Measurements from ENCODE around the gene RELN.

The RELN gene

DNA sequence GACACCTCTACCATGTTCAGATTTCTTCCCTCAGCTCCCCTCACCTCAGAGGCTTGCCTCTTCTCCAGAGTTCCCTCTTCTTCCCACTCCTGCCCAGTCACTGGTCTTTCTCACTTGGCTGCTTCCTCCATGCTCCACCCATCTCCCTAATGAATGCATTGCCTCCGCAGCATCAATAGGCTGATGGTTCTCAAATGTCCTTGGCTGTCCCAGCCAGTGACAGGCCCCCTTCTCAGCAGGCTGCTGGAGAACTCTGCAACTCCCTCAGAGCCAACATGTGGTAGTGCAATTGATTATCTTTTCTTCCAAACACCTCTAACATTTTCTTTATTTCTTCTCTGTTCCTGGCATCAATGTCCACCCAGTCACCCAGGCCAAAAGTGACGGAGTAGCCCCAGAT lies 218.2 kb downstream of the RELN start:
- DNase-seq = no peak
- intact Hi-C loops (cut with DNase I) = no loop called here

- intact Hi-C loops (cut with DNase I) = no loop called here
- DNase-seq = no peak
Measured at GRCh38 chr7:103766660-103767059, 222.8 kb downstream of the RELN start.

GRCh38 chr7:103765901-103766300 lies 223.6 kb downstream of the RELN start:
- intact Hi-C loops (cut with DNase I) = no loop called here
- no peak for DNase-seq

DNA sequence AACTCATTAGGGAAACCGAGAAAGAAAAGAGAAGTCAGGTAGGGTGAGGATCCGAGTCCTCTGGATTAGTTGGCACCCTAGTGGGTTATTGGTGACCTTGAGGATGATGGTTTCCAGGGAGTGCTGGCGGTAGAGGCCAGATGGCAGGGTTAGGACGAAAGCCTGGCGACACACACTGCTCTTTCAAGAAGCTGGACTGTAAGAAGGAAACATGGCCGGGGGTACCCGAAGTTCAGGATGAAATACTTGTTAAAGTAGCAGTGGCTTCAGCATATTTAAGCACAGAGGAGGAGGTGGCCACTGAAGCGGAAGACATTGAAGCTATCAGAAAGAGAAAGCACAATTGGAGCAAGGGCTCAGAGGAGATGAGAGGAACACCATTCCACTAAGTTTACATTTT lies 224.6 kb downstream of the RELN start:
- intact Hi-C loops (cut with DNase I) = no loop called here
- no peak for DNase-seq

- intact Hi-C loops (cut with DNase I) = no loop called here
- no peak for DNase-seq
Measured at GRCh38 chr7:103762877-103763276, 226.6 kb downstream of the RELN start.

DNA sequence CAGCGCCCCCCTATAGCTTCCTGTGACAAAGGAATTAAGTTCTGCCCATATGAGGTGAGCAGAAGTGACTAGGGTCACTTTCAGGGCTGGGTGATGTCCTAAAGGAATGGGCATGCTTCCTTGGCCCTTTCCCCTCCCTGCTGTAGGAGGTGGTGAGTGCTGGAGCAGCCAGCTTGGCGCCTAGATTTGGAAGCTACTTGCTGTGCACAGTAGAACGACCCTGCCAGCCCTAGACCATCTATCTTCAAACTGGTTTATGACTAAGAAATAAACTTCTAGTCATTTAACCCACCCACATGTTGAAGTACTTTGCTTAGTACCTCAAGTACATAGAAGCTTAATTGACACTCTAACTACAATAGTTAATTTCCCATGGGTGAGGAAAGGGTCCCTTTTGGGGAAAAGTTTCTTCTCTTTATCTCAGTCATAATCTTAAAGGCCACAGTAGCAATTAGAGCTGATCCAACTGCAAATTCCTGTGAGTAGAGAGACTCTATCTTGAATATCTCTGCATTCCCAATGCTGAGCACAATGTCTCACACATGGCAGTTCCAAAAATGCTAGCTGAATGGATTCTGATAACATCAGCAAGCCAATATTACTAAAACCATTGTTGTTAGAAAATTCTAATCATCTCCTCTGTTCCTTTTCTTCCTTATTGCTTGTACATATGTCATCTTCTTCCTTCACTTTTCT lies 227.2 kb downstream of the RELN start:
- intact Hi-C loops (cut with DNase I) = no loop called here
- no peak for DNase-seq

DNA sequence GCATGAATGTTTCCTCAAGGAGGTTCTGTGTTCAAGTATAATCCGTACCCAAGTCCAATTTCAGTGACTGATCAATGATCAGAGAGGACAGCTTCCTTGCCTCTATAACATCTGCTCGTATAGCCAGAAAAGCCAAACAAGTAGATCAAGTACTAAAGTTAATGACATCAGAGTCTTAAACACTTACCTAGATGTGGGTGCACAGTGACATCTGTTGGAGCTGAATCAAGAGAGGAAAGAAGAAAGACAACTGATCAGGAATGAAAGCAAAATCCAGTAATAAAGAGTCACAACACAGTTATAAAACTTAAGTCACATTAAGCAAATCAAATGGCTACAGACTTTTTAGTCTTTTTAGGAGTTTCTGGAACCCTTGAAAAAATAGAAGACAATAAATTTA lies 236.5 kb downstream of the RELN start:
- no peak for DNase-seq
- intact Hi-C loops (cut with DNase I) = no loop called here

GRCh38 chr7:103751311-103751880 lies 238.1 kb downstream of the RELN start:
- no peak for DNase-seq
- intact Hi-C loops (cut with DNase I) = no loop called here

GRCh38 chr7:103748680-103749079 lies 240.8 kb downstream of the RELN start:
- intact Hi-C loops (cut with DNase I) = no loop called here
- no peak for DNase-seq

DNA sequence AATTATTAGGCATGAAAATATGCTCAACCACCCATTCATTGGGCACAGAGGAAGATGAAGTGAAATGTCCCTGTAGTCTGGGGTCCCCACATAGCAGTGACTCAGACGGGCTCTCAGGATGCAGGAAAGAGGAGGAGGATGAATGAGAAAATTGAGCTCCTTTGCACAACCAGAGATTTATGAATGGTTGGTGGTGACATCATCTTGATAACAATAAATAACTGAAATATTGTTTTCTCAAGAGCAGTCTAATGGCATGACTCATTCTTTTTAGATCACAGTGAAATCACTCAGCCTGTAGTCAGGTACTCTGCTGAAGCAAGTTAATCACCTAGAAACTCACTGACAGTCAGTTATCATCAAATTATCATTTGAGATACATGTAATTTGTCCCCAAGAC lies 254.1 kb downstream of the RELN start:
- intact Hi-C loops (cut with DNase I) = no loop called here
- DNase-seq = no peak

- DNase-seq = no peak
- intact Hi-C loops (cut with DNase I) = no loop called here
Measured at GRCh38 chr7:103731169-103731568, 258.3 kb downstream of the RELN start.

DNA sequence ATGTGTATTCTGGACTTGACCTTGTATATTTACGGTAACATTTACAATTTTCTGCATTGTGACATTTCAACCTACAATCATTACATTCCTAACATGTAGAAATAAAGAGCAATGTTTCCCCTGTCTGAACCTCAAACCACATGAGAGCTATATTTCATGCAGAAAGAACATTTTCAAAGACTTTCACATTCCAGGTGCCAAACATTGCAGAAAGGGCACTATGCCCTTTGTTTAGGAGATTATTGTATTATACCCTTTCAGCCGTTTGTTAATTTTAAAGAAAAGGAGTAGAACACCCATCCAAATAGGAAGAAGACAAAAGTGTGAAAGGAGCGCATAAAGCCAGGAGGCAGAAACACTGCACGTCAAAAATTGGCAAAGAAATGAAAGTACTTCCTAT lies 260.4 kb downstream of the RELN start:
- DNase-seq = no peak
- intact Hi-C loops (cut with DNase I) = no loop called here

DNA sequence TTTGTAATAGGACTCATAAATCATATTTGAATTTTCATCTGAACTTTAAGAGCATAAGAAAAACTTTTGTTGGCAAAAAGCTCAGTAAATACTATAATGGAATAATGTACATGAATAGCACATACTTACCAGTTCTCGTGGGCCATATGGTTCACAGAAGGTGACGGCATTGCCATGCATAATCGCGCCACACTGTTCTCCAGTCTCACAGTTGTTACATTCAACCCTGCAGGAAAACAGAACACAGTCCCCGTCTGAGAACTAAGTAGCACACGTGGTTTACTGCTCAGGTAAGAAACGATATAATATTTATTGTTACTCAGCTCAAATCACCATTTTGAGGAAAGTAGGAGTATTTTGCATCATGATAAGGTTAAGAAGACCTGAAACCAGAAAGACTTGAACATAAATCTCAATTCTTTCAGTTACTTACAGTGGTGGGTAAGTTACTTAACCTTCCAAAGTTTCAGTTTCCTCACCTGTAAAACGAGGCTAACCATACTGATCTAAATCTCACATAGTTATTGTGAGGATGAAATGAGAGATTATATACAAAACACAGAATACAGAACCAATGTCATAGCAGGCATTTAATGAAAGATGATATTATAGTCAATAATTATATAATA lies 261.4 kb downstream of the RELN start:
- intact Hi-C loops (cut with DNase I) = no loop called here
- DNase-seq = no peak

DNA sequence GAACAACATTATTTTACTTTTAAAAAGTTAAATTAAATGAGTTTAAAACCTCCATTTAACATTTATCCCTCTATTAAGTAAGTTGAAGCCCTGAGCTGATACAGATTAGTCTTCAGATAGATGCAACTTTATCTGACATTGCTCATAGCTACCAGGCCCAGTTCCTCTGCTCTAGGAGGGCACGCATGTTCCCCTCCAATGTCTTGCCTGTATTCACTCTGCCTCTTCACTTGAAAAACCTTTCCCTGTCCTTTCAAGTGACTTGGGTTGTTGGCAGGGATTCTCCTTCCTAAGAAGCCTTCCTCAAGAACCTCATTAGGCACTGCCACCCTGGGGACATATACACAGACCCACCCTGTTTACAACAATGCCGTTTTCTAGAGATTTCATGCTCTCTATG lies 270.4 kb downstream of the RELN start:
- no peak for DNase-seq
- intact Hi-C loops (cut with DNase I) = no loop called here

DNA sequence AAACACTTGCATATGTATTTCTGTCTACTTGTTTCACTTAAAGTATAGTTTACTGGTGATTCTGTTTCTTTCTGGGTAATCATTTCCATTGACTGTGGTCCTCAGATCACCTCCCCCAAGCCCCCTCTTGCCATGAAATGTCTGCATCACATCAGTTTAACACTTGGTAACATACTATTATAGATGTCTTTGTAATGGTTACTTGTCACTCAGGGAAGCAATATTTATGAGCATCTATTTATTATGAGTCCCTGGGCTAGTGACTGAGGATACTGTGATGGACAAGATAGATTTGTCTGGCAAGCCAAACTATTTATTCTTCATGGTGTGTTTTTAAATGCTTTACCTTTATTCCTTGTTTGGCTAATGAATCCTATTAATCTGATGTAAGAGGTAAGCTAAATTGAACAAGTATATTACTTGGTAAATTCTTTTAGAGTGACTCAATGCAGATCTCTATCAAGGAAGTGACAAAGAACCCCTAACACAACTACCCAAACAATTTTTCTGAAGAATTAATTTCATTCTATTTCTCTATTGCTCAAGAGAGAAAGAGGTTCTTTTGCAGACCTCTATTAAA lies 270.9 kb downstream of the RELN start:
- intact Hi-C loops (cut with DNase I) = no loop called here
- DNase-seq = no peak

DNA sequence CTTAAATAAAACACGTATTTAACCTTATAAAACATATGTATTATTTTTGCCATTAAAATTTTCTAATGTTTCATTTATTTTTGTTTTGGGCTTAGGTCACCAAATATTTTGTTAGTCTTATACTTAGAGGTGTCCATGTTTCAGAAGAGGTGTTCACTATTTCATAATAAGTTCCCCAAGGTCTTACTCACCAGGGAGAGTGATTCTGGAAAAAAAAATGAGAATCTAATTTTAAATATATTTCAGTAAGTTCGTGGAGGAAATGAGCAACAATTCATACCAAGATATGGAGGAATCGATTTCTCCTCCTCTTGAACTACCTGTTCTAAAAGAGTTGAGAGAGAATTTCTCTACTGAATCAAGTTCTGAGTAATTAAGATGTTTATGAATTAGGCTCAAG lies 271.9 kb downstream of the RELN start:
- intact Hi-C loops (cut with DNase I) = no loop called here
- DNase-seq = no peak

GRCh38 chr7:103715376-103716120 lies 273.9 kb downstream of the RELN start:
- intact Hi-C loops (cut with DNase I) = no loop called here

DNA sequence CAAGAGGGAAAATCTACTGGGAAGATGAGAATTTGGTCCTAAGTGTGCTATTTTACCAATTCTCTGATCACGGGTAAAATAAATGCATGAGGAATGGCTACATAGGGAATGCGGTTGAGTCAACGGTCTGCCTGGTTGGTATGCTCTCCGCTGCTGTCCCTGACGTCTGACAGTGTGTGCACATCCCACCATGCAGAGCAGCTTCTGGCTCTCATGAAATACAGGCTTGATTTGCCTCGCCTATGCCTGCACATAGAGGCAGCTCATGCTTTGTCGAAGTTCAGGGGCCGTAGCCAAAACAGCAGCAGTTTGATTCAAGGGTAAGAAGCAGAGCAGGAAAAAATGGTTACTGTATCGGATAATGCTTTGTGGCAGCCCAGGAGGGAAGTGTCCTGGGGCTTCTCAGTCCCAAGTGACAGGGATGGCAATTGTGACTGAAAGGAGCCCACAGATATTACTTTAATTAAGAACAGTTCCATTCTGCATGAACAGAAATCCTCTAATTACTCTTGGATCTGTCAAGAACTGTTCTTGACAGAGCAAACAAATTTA lies 275.0 kb downstream of the RELN start:
- no peak for DNase-seq
- intact Hi-C loops (cut with DNase I) = no loop called here

More at GRCh38 chr7:103715376-103716120, 273.9 kb downstream of the RELN start:
- DNase-seq = no peak

DNA sequence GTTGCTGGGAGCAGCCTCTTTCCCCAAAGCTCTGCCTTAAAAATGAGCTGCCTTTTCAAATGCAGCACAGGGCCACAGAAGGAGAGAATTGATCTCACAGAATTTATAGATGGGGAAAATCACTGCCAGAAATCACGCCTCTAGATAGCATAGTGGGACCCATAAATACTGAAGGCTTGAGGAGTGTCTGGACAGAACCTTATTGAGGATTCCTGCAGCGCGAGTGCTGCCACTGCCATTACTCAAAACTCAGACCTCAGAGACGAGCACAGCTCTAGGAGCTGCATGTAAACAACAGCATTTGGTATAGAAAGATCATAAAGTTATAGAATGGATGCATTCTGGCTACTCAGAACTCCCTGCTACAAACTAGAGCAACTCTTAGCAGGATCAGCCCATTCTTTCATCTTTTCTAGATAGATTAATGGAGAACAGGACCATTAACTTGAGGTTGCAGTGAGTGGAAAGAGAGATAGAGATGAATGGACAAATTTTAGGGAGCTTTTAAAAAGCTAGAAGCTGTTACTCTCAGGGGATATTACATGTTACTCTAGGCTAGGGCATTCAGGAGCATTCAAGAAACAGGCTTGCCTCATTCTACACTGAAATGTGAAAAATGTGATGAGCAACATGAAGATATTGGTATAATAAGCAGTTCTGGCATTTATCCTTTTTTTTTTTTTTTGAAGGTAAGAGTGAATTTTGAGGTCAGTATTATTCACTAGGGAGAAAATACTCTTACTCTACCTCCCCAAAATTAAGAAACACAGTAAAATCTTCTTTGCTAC lies 276.3 kb downstream of the RELN start:
- DNase-seq = no peak
- intact Hi-C loops (cut with DNase I) = no loop called here

All from head of caudate nucleus (tissue), 42 donors.